ENCODE results near the gene MTMR2.

GRCh38 chr11:95933594-95933993, 9.7 kb upstream of the MTMR2 start:
- TF ChIP-seq, protein P1, sequence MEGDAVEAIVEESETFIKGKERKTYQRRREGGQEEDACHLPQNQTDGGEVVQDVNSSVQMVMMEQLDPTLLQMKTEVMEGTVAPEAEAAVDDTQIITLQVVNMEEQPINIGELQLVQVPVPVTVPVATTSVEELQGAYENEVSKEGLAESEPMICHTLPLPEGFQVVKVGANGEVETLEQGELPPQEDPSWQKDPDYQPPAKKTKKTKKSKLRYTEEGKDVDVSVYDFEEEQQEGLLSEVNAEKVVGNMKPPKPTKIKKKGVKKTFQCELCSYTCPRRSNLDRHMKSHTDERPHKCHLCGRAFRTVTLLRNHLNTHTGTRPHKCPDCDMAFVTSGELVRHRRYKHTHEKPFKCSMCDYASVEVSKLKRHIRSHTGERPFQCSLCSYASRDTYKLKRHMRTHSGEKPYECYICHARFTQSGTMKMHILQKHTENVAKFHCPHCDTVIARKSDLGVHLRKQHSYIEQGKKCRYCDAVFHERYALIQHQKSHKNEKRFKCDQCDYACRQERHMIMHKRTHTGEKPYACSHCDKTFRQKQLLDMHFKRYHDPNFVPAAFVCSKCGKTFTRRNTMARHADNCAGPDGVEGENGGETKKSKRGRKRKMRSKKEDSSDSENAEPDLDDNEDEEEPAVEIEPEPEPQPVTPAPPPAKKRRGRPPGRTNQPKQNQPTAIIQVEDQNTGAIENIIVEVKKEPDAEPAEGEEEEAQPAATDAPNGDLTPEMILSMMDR (IDR thresholded peaks at IDR 0.05 in 2 of 3, conservative IDR thresholded peaks at IDR 0.05 in 1 of 3; ENCODE audit: borderline replicate concordance in 1 of 3, insufficient read depth in 1 of 3, low read depth in 2 of 3, low read length in 2 of 3), result no peak
- TF ChIP-seq EGR1 (IDR thresholded peaks at IDR 0.05; ENCODE audit: low read depth) (no peak), POLR2A (IDR thresholded peaks at IDR 0.05; ENCODE audit: borderline replicate concordance, extremely low read depth, insufficient read depth, insufficient read length) (no peak), EZH2 (IDR thresholded peaks at IDR 0.05) (no peak), RAD21 (IDR thresholded peaks at IDR 0.05; ENCODE audit: low read depth) (no peak), EZH2phosphoT487 (IDR thresholded peaks at IDR 0.05; ENCODE audit: borderline replicate concordance) (no peak), YY1 (IDR thresholded peaks at IDR 0.05; ENCODE audit: extremely low read depth, insufficient replicate concordance, low read depth, low read length) (no peak), CEBPB (IDR thresholded peaks at IDR 0.05; ENCODE audit: low read depth) (no peak), FOSL1 (IDR thresholded peaks at IDR 0.05; ENCODE audit: low read depth) (no peak), POLR2AphosphoS5 (IDR thresholded peaks at IDR 0.05; ENCODE audit: low read depth, low read length) (no peak), SRF (IDR thresholded peaks at IDR 0.05; ENCODE audit: low read depth) (no peak)
- TF ChIP-seq, protein P2, sequence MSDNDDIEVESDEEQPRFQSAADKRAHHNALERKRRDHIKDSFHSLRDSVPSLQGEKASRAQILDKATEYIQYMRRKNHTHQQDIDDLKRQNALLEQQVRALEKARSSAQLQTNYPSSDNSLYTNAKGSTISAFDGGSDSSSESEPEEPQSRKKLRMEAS (IDR thresholded peaks at IDR 0.05), result no peak
- TF ChIP-seq, protein P3, sequence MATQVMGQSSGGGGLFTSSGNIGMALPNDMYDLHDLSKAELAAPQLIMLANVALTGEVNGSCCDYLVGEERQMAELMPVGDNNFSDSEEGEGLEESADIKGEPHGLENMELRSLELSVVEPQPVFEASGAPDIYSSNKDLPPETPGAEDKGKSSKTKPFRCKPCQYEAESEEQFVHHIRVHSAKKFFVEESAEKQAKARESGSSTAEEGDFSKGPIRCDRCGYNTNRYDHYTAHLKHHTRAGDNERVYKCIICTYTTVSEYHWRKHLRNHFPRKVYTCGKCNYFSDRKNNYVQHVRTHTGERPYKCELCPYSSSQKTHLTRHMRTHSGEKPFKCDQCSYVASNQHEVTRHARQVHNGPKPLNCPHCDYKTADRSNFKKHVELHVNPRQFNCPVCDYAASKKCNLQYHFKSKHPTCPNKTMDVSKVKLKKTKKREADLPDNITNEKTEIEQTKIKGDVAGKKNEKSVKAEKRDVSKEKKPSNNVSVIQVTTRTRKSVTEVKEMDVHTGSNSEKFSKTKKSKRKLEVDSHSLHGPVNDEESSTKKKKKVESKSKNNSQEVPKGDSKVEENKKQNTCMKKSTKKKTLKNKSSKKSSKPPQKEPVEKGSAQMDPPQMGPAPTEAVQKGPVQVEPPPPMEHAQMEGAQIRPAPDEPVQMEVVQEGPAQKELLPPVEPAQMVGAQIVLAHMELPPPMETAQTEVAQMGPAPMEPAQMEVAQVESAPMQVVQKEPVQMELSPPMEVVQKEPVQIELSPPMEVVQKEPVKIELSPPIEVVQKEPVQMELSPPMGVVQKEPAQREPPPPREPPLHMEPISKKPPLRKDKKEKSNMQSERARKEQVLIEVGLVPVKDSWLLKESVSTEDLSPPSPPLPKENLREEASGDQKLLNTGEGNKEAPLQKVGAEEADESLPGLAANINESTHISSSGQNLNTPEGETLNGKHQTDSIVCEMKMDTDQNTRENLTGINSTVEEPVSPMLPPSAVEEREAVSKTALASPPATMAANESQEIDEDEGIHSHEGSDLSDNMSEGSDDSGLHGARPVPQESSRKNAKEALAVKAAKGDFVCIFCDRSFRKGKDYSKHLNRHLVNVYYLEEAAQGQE (IDR thresholded peaks at IDR 0.05; ENCODE audit: low read depth), result no peak
- TF ChIP-seq, protein P4, sequence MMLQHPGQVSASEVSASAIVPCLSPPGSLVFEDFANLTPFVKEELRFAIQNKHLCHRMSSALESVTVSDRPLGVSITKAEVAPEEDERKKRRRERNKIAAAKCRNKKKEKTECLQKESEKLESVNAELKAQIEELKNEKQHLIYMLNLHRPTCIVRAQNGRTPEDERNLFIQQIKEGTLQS (IDR thresholded peaks at IDR 0.05), result no peak
